ENCODE results near the gene COL27A1.

Gene COL27A1

GRCh38 chr9:114174876-114175771 lies 19.8 kb downstream of the COL27A1 start:
- Histone ChIP-seq H3K9ac (ENCODE audit: low read depth, low read length) (no peak overlapping the region; the same call in 1 of the 2 replicates), H3K4me1 (ENCODE audit: insufficient read depth, low read length) (peaks cover 20% of the 10 kb centered on the region; the same call in 1 of the 2 replicates), H3K36me3 (ENCODE audit: insufficient read depth, low read length) (no peaks in the 10 kb centered on the region), H3K9me3 (ENCODE audit: control insufficient read depth, insufficient read depth, low read length) (no peaks in the 10 kb centered on the region)

- no peaks in the 10 kb centered on the region for H3K9me3 ChIP-seq (ENCODE audit: control insufficient read depth, insufficient read depth, low read length)
- peaks cover 25% of the 10 kb centered on the region; the same call in 1 of the 2 replicates for H3K4me1 ChIP-seq (ENCODE audit: insufficient read depth, low read length)
- H3K9ac ChIP-seq (ENCODE audit: low read depth, low read length), result no peak overlapping the region
- no peaks in the 10 kb centered on the region for H3K36me3 ChIP-seq (ENCODE audit: insufficient read depth, low read length)
Observed at GRCh38 chr9:114176624-114177291, 21.4 kb downstream of the COL27A1 start.

DNA sequence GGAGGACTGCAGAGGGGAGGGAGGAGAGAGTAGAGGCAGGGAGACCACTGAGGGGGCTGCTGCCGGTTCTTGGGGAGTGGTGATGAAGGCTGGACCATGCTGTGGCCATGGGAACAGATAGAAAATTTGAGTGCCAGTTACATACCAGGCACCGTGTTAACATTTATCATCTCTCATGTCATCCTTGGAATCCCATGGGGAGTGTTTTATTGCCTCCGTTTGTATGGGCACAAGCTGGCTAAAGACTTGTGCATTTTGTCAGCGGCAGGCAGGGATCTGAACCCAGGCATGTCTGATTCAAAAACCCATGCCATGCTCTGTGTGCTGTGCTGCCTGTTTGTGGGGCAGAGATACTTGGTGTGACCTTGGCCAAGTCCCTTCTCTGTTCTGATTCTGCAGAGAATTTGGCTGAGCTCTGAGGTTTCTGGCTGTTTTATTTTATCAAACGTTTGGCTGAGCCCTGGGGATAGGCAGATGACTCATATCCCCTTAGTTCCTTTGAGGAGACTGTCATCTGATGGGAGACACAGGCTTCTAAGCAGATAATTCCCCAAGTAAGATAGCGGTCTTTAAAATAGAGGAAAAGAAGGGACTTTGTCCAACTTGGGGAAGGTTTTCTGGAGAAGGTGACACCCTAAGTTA lies 22.2 kb downstream of the COL27A1 start:
- H3K4me1 ChIP-seq (ENCODE audit: insufficient read depth, low read length), result peaks cover 25% of the 10 kb centered on the region; the same call in 1 of the 2 replicates
- no peaks in the 10 kb centered on the region for H3K9me3 ChIP-seq (ENCODE audit: control insufficient read depth, insufficient read depth, low read length)
- no peak overlapping the region for H3K9ac ChIP-seq (ENCODE audit: low read depth, low read length)
- no peaks in the 10 kb centered on the region for H3K36me3 ChIP-seq (ENCODE audit: insufficient read depth, low read length)

DNA sequence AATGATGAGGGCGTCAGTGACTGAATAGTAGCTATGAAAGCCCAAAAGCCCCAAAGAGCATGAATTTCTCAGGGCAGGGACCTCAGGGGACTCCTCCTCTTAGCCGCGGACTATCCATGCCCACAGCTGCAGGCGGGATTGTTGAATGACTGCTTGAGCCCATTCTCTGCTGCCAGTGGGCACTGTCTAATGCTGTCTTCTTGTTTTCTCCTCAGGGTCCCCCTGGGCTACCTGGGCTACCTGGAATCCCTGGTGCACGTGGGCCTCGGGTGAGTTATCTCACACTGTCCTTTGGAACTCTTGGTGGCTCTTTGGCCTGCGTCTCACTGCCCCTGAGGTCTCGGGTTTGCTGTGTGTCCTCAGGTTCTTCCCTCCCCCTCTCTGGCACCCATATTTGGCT lies 22.7 kb downstream of the COL27A1 start:
- Histone ChIP-seq H3K9ac (ENCODE audit: low read depth, low read length) (no peak overlapping the region), H3K4me1 (ENCODE audit: insufficient read depth, low read length) (peaks cover 25% of the 10 kb centered on the region; the same call in 1 of the 2 replicates)

DNA sequence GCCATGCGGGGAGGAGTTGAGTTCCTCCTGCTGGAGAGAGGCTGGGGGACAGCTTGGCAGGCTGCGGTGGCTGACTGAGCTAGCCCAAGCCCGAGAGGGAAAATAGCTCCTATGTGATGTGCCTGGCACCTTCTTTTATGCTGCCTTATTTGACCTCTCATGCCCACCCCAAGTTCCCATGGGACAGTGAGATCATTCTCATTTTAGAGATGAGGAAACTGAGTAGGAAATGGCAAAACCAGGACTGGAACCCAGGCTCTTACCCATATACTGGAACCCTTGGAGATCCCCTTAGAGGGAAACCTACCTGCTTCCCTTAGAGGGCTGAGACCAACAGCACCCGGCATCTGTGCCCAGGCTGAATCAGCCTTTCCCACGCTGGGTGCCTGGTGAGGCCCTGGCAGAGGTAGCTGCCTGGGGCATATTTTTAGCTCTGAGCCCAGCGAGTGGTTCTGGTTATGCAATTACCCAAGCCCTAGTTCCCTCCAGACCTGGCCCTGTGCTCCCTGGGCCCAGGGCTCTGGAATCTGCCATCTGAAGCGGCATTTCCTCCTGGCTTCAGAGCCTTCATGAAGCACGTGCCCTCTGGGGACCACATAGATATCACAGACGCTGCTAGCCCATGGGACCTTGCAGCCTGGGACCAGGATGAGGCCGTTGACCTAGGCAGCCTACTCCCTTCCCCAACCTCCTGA lies 23.6 kb downstream of the COL27A1 start:
- Histone ChIP-seq H3K9me3 (ENCODE audit: control insufficient read depth, insufficient read depth, low read length) (no peaks in the 10 kb centered on the region), H3K9ac (ENCODE audit: low read depth, low read length) (no peak overlapping the region), H3K4me1 (ENCODE audit: insufficient read depth, low read length) (peaks cover 25% of the 10 kb centered on the region; the same call in 1 of the 2 replicates), H3K36me3 (ENCODE audit: insufficient read depth, low read length) (no peaks in the 10 kb centered on the region)

More for the DNA sequence above, 22.7 kb downstream of the COL27A1 start:
- no peaks in the 10 kb centered on the region for H3K9me3 ChIP-seq (ENCODE audit: control insufficient read depth, insufficient read depth, low read length)
- H3K36me3 ChIP-seq (ENCODE audit: insufficient read depth, low read length), result no peaks in the 10 kb centered on the region

DNA sequence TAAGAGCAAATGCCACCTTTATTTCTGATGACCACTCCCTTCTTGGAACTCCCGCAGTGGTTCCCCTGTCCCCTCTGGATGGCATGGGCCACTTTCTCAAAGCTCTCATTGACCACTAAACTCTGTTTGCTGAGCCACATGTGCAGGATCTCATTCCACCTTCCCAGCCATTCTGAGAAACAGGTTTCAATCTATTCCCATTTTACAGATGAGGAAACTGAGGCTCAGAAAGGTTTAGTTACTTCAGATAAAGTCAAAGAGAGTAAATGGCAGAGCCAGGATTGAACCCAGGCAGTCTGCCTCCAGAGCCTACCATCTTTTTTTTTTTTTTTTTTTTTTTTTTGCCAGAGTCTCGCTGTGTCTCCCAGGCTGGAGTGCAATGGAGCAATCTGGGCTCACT lies 24.2 kb downstream of the COL27A1 start:
- no peaks in the 10 kb centered on the region for H3K36me3 ChIP-seq (ENCODE audit: insufficient read depth, low read length)
- H3K9me3 ChIP-seq (ENCODE audit: control insufficient read depth, insufficient read depth, low read length), result no peaks in the 10 kb centered on the region
- peaks cover 23% of the 10 kb centered on the region; the same call in 1 of the 2 replicates for H3K4me1 ChIP-seq (ENCODE audit: insufficient read depth, low read length)
- H3K9ac ChIP-seq (ENCODE audit: low read depth, low read length), result no peak overlapping the region

- no peaks in the 10 kb centered on the region for H3K36me3 ChIP-seq (ENCODE audit: insufficient read depth, low read length)
- no peaks in the 10 kb centered on the region for H3K9me3 ChIP-seq (ENCODE audit: control insufficient read depth, insufficient read depth, low read length)
- peaks cover 13% of the 10 kb centered on the region; the same call in 1 of the 2 replicates for H3K4me1 ChIP-seq (ENCODE audit: insufficient read depth, low read length)
- no peak overlapping the region for H3K9ac ChIP-seq (ENCODE audit: low read depth, low read length)
Observed at GRCh38 chr9:114180696-114181606, 25.6 kb downstream of the COL27A1 start.

DNA sequence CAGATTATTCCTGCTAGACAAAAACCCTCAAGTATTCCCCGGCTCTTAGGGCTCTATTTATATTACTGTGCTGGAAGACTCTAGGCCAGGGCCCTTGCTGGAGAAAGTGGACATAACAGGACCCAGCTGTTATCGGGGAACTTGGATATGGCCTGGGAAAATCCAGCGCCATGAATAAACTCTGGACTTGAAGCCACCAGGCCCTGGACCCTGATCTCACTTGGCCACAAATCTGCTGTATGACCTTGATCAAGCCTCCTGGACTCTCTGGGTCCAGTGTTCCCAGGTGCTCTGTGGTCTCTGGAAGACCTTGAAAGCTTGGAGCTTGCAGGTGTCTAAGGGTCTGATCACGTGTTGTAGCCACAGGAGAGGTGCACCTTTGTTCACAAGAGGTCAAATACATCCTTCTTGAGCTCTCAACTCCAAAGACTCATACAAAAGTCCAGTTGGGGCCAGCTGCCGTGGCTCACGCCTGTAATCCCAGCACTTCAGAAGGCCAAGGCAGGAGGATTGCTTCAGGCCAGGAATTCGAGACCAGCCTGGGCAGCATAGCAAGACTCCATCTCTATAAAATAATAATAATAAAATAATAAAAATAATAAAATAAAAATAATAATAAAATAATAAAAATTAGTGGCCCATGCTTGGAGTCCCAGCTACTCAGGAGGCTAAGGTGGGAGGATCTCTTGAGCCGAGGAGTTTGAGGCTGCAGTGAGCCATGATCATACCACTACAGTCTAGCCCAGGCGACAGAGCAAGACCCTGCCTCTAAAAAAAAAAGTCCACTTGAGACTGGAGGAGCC lies 26.5 kb downstream of the COL27A1 start:
- H3K9ac ChIP-seq (ENCODE audit: low read depth, low read length), result no peak overlapping the region
- H3K36me3 ChIP-seq (ENCODE audit: insufficient read depth, low read length), result no peaks in the 10 kb centered on the region
- peaks cover 13% of the 10 kb centered on the region; the same call in 1 of the 2 replicates for H3K4me1 ChIP-seq (ENCODE audit: insufficient read depth, low read length)
- no peaks in the 10 kb centered on the region for H3K9me3 ChIP-seq (ENCODE audit: control insufficient read depth, insufficient read depth, low read length)

DNA sequence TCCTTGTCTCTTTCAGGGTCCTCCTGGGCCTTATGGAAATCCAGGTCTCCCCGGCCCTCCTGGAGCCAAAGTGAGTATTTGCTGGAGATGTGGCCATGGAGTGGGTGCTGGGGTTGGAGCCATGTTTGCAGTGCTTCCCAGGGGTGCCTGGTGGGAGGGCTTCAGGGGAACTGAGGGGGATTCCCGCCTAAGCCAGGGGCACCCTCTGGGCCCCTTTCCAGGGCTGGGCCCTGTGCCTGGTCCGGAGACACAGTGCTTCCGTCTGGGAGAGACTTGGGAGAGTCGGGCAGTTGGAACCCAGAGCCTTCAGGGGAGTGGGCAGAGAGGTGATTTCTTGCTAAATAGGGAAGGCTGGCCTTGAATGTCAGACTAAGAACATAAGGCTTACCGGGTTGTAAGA lies 27.7 kb downstream of the COL27A1 start:
- H3K36me3 ChIP-seq (ENCODE audit: insufficient read depth, low read length), result no peaks in the 10 kb centered on the region
- no peak overlapping the region for H3K9ac ChIP-seq (ENCODE audit: low read depth, low read length)
- H3K9me3 ChIP-seq (ENCODE audit: control insufficient read depth, insufficient read depth, low read length), result no peaks in the 10 kb centered on the region
- H3K4me1 ChIP-seq (ENCODE audit: insufficient read depth, low read length), result peaks cover 5% of the 10 kb centered on the region; the same call in 1 of the 2 replicates

GRCh38 chr9:114184071-114184470 lies 28.7 kb downstream of the COL27A1 start:
- peaks cover 5% of the 10 kb centered on the region; the same call in 1 of the 2 replicates for H3K4me1 ChIP-seq (ENCODE audit: insufficient read depth, low read length)
- no peaks in the 10 kb centered on the region for H3K36me3 ChIP-seq (ENCODE audit: insufficient read depth, low read length)
- H3K9me3 ChIP-seq (ENCODE audit: control insufficient read depth, insufficient read depth, low read length), result peaks cover under 1% of the 10 kb centered on the region; the same call in 1 of the 2 replicates
- H3K9ac ChIP-seq (ENCODE audit: low read depth, low read length), result no peak overlapping the region

DNA sequence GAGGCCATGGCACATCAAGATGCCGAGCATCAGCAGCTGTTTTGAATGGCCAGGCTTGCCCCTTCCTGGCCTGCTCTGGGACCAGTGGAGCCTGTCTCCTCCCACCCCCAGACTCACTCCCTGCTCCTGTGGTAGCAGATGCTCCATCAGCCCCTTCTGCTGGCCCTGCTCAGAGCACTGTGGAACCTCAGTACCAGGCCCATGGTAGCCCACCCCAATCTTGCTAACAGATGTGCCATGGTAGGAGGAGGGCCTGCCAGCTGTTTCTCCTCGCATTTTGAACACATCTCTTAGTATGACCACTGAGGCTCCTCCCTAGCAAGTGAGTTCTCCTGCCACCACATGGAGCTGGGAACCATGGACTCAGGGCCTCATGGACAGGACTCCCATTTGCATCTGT lies 29.5 kb downstream of the COL27A1 start:
- no peaks in the 10 kb centered on the region for H3K36me3 ChIP-seq (ENCODE audit: insufficient read depth, low read length)
- H3K4me1 ChIP-seq (ENCODE audit: insufficient read depth, low read length), result peaks cover 5% of the 10 kb centered on the region; the same call in 1 of the 2 replicates
- H3K9me3 ChIP-seq (ENCODE audit: control insufficient read depth, insufficient read depth, low read length), result peaks cover 4% of the 10 kb centered on the region
- no peak overlapping the region for H3K9ac ChIP-seq (ENCODE audit: low read depth, low read length)

- peaks cover 6% of the 10 kb centered on the region for H3K9me3 ChIP-seq (ENCODE audit: control insufficient read depth, insufficient read depth, low read length)
- H3K9ac ChIP-seq (ENCODE audit: low read depth, low read length), result no peak overlapping the region
- no peaks in the 10 kb centered on the region for H3K36me3 ChIP-seq (ENCODE audit: insufficient read depth, low read length)
- H3K4me1 ChIP-seq (ENCODE audit: insufficient read depth, low read length), result peaks cover 5% of the 10 kb centered on the region; the same call in 1 of the 2 replicates
Observed at GRCh38 chr9:114185570-114186490, 30.5 kb downstream of the COL27A1 start.

Measured in ES-I3 (cell line).